ENCODE results near the gene LSAMP. TPM values are rescaled to one million over a fixed set of nuclear protein-coding genes. Genes with fewer than 3 reads are reported as not detected.

LSAMP gene
- total RNA-seq, 1 donor from 2014 or later = 18.0 TPM

- Mint-ChIP-seq H3K9me3 (no peaks in the 10 kb centered on the region), H3K4me1 (peaks cover 12% of the 10 kb centered on the region), H3K4me3 (no peak overlapping the region), H3K27ac (no peak overlapping the region), H3K27me3 (ENCODE audit: insufficient read depth, low read depth) (no peaks in the 10 kb centered on the region), H3K36me3 (no peaks in the 10 kb centered on the region)
- no peaks in the 10 kb centered on the region for H3K9me3 ChIP-seq (ENCODE audit: low read depth)
- no peaks in the 10 kb centered on the region for H4K20me1 ChIP-seq (ENCODE audit: low read depth)
- no peaks in the 10 kb centered on the region for H3K36me3 ChIP-seq
- no peak overlapping the region for H3K4me3 ChIP-seq
- H3K9ac ChIP-seq = no peak overlapping the region
- H3K79me2 ChIP-seq (ENCODE audit: low read depth) = no peaks in the 10 kb centered on the region
- H3K4me1 ChIP-seq = no peaks in the 10 kb centered on the region
- no peak overlapping the region for H2AFZ ChIP-seq (replicated peaks)
- no peak for DNase-seq (ENCODE audit: low spot score)
- no peaks in the 10 kb centered on the region for H3F3A ChIP-seq (ENCODE audit: low read depth)
- TF ChIP-seq, protein P1, sequence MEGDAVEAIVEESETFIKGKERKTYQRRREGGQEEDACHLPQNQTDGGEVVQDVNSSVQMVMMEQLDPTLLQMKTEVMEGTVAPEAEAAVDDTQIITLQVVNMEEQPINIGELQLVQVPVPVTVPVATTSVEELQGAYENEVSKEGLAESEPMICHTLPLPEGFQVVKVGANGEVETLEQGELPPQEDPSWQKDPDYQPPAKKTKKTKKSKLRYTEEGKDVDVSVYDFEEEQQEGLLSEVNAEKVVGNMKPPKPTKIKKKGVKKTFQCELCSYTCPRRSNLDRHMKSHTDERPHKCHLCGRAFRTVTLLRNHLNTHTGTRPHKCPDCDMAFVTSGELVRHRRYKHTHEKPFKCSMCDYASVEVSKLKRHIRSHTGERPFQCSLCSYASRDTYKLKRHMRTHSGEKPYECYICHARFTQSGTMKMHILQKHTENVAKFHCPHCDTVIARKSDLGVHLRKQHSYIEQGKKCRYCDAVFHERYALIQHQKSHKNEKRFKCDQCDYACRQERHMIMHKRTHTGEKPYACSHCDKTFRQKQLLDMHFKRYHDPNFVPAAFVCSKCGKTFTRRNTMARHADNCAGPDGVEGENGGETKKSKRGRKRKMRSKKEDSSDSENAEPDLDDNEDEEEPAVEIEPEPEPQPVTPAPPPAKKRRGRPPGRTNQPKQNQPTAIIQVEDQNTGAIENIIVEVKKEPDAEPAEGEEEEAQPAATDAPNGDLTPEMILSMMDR (IDR thresholded peaks at IDR 0.05) = no peak
- TF ChIP-seq EZH2 (IDR thresholded peaks at IDR 0.05) (no peak), EZH2phosphoT487 (IDR thresholded peaks at IDR 0.05) (no peak)
- H3K27ac ChIP-seq = no peak overlapping the region
- no peak overlapping the region for H3K4me2 ChIP-seq
- no peaks in the 10 kb centered on the region for H3K27me3 ChIP-seq
These were observed 50.9 kb downstream of the LSAMP start for GRCh38 chr3:116394365-116394764.

- H3K27ac Mint-ChIP-seq = peak overlapping the region; percentile 22
These were observed 52.1 kb downstream of the LSAMP start for GRCh38 chr3:116393199-116393598.

DNA sequence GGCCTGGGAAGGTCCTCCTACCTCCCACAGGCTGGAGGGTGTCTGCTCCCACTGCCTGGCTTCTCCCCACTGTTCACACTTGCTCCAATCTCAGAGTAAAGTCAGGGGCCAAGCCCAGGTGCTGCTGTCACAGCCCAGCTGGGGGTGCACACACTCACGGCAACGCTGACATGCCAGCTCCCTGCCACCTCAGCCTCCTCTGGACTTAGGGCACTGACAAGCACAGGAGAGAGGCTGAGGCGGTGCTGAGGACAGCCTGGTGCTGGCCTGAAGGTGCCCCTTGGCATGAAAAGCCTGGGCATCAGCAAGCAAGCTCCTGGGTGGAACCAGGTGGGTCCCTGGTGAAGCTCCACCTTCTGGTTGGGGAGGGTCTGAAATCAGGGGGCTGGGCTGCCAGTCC, 53.0 kb downstream of the LSAMP start:
- Histone ChIP-seq H3F3A (ENCODE audit: low read depth) (no peaks in the 10 kb centered on the region), H3K4me1 (peaks cover 8% of the 10 kb centered on the region), H3K4me2 (no peak overlapping the region), H2AFZ (replicated peaks) (no peak overlapping the region), H3K27me3 (no peaks in the 10 kb centered on the region), H4K20me1 (ENCODE audit: low read depth) (no peaks in the 10 kb centered on the region), H3K79me2 (ENCODE audit: low read depth) (no peaks in the 10 kb centered on the region), H3K4me3 (no peak overlapping the region), H3K27ac (no peak overlapping the region), H3K9me3 (ENCODE audit: low read depth) (no peaks in the 10 kb centered on the region), H3K9ac (no peak overlapping the region), H3K36me3 (no peaks in the 10 kb centered on the region)
- peaks cover 18% of the 10 kb centered on the region for H3K4me1 Mint-ChIP-seq
- H3K4me3 Mint-ChIP-seq = no peak overlapping the region
- no peaks in the 10 kb centered on the region for H3K27me3 Mint-ChIP-seq (ENCODE audit: insufficient read depth, low read depth)
- H3K36me3 Mint-ChIP-seq = peaks cover 4% of the 10 kb centered on the region
- DNase-seq (ENCODE audit: low spot score) = no peak
- H3K27ac Mint-ChIP-seq = no peak overlapping the region
- no peaks in the 10 kb centered on the region for H3K9me3 Mint-ChIP-seq
- TF ChIP-seq EZH2 (IDR thresholded peaks at IDR 0.05) (no peak), EZH2phosphoT487 (IDR thresholded peaks at IDR 0.05) (no peak)
- TF ChIP-seq, protein P1 (IDR thresholded peaks at IDR 0.05) = no peak

More at GRCh38 chr3:116393199-116393598, 52.1 kb downstream of the LSAMP start:
- Histone ChIP-seq H3K36me3 (no peaks in the 10 kb centered on the region), H3K9ac (no peak overlapping the region), H3F3A (ENCODE audit: low read depth) (no peaks in the 10 kb centered on the region), H3K4me3 (no peak overlapping the region), H3K9me3 (ENCODE audit: low read depth) (no peaks in the 10 kb centered on the region), H2AFZ (replicated peaks) (no peak overlapping the region), H3K4me2 (no peak overlapping the region), H3K27me3 (no peaks in the 10 kb centered on the region), H3K79me2 (ENCODE audit: low read depth) (no peaks in the 10 kb centered on the region), H3K4me1 (peaks cover 8% of the 10 kb centered on the region), H3K27ac (no peak overlapping the region), H4K20me1 (ENCODE audit: low read depth) (no peaks in the 10 kb centered on the region)
- Mint-ChIP-seq H3K36me3 (no peaks in the 10 kb centered on the region), H3K4me1 (peaks cover 18% of the 10 kb centered on the region), H3K9me3 (no peaks in the 10 kb centered on the region), H3K27me3 (ENCODE audit: insufficient read depth, low read depth) (no peaks in the 10 kb centered on the region), H3K4me3 (peak overlapping the region; percentile 54)
- DNase-seq (ENCODE audit: low spot score) = no peak
- TF ChIP-seq, protein P1 (IDR thresholded peaks at IDR 0.05) = no peak
- TF ChIP-seq EZH2phosphoT487 (IDR thresholded peaks at IDR 0.05) (no peak), EZH2 (IDR thresholded peaks at IDR 0.05) (no peak)

Data from neural progenitor cell (in vitro differentiated cells).